Jurkat, Clone E6-1 (cell line): ENCODE results near the gene SLC35A5.

Source experiments
- DNase-seq: peaks from one replicate; pipeline ENCODE4 v3.0.0-alpha.2; 2011; ENCODE audit warnings: low read depth, low spot score
- H3K4me3 ChIP-seq: 2 replicates; pipeline ENCODE4 v1.5.1; 2011; ENCODE audit warnings: mild to moderate bottlenecking, low read length, control low read depth, moderate library complexity

Gene SLC35A5

DNA sequence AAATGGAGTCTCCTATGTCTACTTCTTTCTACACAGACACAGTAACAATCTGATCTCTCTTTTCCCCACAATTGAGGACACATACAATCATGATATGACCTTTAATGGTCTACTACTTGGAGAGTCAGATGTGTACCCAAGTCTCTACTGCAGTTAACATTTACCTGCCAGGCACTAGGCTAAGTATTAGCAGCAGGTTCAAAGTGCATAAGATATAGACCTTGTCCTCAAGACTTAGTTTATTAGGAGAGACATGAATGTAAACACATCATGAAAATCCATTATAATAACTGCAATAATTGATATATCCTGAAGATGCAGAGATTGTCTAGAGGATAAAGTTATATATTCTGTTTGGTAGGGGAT, 3.1 kb downstream of the SLC35A5 start:
- no peak overlapping the region for H3K4me3 ChIP-seq
- DNase-seq: no peak

DNA sequence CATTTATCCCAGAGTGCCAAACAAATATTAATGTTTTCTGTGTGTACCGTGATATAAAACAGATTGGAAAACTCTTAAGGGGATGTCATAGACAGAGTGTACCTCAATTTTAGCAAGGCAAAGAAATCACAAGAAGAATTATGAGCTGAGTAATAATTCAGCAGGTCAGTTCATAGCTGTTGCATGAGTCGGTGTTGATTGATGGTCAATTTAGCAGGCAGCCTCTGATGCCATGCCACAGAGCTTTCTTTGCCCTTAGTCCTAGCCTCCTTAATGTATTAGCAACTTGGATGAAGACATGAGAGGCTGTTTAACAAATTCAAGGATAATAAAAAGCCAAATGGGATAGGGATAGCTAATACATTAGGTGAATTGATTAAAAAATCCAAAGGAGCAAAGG, 6.8 kb downstream of the SLC35A5 start:
- DNase-seq: no peak
- no peak overlapping the region for H3K4me3 ChIP-seq

DNA sequence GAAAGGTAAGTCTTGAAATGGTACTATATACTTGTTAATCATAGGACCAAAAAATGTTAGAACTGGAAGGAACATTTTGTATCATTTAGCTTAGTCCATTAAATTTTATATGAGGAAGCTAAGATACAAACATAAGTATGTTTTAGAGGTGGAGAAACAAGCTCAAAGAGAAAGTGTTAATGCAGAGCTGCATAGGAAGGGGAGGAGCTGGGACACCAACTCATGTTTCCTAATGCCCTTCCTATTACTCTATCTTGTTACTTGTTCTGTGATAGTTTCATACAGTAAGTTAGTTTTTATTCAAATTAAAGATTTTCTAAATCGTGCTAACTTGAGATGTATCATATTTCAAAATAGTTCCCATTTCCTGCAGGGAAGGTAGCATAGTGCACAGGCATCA, 7.4 kb downstream of the SLC35A5 start:
- no peak for DNase-seq
- H3K4me3 ChIP-seq: no peak overlapping the region

DNA sequence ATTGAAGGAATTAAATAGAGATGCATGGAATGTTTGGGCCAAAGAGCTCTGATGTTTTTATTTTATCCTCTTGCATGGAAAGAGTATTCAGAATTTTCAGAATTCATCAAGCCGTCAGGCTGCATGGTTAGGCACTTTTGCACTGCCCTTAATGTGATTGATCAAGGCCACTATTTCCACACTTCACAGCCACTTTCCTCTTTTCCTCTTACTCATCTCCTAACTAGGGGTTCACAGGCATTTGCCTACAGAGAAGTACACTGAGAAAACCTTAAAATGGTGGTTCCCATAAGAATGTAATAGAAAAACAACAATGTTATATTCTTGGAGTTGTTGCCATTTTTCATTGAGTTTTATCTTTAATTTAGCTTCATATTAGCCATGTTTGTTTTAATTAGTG, 10.9 kb downstream of the SLC35A5 start:
- no peak overlapping the region for H3K4me3 ChIP-seq
- DNase-seq: no peak

DNA sequence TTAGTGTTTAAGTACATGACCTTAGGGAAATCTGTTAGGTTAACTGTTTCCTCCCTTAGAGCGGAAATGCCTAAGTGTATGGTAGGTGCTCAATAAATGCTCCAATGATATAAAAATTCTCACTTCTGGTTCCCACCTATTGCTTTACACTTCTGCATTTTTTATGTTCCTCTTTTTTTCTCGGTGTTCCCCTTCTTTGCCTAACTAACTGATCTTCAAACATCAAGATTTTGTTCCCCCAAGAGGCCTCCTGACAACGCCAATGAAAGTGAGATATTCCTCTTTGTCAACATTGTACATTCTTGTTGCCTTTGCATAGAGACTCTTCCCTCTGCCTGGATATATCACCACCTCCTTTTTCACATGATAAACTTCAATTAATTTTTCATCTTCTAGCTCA, 17.4 kb downstream of the SLC35A5 start:
- no peak for DNase-seq
- no peak overlapping the region for H3K4me3 ChIP-seq

DNA sequence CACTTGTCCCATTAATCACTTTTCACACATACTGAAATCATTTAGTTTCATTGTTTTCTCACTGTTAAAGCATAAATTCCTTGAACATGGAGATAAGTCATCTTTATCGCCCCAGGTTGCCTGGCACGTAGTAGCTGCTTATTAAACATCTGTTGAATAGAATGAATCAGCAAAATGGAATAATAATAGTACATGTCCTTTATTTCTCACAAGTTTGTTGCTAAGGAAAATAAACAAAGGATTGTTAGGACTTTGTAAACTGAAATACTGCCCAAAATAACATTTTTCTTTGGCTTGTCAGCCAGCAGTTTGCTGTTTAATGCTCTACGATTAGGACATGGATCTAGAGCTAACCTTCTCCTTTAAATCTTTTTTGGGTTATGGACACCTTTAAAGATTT, 17.9 kb downstream of the SLC35A5 start:
- H3K4me3 ChIP-seq: no peak overlapping the region
- DNase-seq: no peak

DNA sequence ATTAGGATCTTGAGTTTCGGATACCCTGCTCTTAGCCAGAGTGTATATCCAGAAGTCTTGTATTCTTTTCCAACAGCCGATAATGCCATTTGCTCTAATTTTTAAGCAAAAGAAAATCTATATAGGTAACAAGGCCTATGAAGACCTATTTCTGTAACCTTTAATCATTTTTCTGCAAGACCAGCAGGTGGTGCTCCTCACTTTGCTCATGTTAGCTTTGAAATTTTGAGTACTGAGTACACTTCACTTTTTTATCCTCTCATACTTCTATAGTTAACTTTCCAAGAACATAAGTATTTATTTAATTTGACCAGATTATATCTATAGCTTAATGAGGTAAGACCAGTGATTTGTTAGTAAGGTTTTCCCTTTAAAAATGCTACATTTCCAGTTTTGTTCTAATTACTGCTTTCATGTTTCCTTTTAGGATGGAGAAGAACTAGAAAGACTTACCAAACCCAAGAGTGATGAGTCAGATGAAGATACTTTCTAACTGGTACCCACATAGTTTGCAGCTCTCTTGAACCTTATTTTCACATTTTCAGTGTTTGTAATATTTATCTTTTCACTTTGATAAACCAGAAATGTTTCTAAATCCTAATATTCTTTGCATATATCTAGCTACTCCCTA, 20.5 kb downstream of the SLC35A5 start:
- no peak overlapping the region for H3K4me3 ChIP-seq
- DNase-seq: peak; percentile 42

DNA sequence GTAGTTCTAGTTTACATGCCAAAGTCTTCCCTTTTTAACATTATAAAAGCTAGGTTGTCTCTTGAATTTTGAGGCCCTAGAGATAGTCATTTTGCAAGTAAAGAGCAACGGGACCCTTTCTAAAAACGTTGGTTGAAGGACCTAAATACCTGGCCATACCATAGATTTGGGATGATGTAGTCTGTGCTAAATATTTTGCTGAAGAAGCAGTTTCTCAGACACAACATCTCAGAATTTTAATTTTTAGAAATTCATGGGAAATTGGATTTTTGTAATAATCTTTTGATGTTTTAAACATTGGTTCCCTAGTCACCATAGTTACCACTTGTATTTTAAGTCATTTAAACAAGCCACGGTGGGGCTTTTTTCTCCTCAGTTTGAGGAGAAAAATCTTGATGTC, 21.3 kb downstream of the SLC35A5 start:
- no peak overlapping the region for H3K4me3 ChIP-seq
- DNase-seq: no peak

DNA sequence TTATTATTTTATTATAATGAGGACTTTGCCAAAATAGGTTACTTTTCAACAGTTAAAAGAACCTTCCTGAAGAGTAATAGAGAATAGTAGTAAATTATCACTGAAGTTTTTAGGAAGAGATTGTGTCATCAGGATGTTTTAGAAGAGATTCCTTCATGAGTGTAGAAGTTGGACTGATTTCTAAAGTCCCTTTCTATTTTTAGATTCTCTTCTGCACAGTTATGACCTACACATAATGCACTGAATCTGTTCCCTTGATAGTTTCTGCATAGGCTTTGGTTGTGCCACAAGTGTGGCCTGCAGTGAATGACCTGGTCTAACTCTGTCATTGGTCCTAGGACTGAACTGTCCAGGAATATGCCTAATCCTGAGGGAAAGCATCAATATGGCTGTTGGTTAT, 23.9 kb downstream of the SLC35A5 start:
- no peak for DNase-seq
- no peak overlapping the region for H3K4me3 ChIP-seq

DNA sequence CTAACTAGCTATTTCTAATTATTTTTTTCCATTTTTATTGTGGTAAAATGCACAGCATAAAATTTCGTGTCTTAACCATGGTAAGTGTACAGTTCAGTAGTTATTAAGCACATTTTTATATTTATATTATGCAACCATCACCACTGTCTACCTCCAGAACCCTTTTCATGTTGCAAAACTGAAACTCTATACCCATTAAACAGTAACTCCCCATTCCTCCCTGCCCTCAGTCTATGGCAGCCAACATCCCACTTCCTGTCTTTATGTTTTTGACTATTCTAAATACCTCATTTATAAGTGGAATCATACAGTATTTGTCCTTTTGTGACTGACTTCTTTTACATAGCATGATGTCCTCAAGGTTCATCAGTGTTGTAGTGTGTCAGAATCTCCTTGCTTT, 25.5 kb downstream of the SLC35A5 start:
- DNase-seq: no peak
- no peak overlapping the region for H3K4me3 ChIP-seq

DNA sequence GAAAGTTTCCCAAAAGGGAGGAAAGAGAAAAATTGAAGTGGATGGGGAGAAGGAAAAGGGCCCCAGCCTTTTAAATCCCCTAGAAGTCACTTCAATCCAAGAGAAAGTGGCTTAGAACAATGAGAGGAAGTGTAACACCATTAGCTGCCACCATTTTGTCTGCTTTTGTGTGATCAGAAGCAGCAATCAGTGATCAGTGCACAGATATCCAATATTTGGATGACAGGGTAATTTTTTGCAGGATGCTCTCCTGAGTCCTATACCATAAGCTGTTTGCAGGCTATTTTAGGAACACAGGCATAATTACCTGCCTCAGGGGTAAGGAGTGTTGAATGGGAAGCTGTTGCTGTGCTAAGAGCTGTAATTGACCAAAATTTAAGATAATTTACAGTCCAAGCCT, 31.4 kb downstream of the SLC35A5 start:
- DNase-seq: no peak
- no peak overlapping the region for H3K4me3 ChIP-seq

DNA sequence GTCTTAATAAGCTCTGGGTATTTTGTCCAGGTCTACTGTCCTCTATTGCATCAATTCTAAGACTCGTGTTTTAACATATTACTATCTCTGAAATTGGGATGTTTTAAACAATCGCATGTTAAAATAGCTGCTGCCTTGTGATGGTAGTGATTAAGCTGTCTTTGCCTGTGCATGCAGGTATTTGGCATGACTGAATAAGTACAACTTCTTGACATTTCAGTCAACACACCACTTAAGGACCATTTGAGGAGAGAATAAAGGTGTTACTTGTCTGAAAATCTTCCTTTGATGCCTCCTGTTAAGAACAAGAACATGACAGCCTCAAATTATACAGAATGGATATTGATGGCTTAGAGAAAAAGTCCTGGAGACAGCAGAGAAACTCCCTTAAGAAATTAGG, 33.0 kb downstream of the SLC35A5 start:
- no peak overlapping the region for H3K4me3 ChIP-seq
- no peak for DNase-seq

DNA sequence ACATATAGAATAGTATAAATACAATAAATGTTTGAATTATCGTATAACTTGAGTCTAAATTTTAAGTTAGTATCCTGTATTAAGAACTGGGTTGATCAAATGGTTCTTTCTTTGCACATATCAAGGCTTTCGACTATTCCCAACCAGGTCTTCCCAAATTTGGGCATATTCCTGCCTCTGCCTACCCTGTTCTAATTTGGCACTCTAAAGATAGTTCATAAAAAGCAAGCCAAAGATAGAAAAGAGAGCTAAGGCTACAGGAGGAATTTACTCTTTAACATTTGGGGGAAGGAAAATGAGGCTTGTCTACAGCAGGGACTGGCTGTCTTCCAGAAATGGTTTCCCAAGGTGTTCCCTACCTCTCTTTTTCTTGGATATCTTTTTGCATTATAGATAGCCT, 36.1 kb downstream of the SLC35A5 start:
- no peak for DNase-seq
- H3K4me3 ChIP-seq: no peak overlapping the region

DNA sequence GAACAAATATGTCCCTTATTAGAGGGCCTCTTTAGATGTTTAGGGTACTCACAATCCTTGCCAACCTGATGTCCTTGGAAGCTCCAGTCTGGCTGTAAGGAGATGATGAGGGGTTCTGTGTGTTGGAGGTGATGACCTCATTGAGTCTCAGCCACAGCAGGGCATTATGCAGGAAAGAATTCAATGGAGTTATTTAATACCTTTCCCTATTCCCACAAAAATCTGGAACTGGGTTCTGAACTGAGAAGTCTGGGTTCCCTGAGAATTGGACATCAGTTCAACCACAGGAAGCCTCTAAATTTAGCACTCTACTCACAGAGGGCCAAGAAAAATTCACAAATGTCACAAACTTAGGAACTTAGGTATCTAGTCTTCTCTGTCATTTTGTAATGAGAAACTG, 36.9 kb downstream of the SLC35A5 start:
- no peak overlapping the region for H3K4me3 ChIP-seq
- no peak for DNase-seq

DNA sequence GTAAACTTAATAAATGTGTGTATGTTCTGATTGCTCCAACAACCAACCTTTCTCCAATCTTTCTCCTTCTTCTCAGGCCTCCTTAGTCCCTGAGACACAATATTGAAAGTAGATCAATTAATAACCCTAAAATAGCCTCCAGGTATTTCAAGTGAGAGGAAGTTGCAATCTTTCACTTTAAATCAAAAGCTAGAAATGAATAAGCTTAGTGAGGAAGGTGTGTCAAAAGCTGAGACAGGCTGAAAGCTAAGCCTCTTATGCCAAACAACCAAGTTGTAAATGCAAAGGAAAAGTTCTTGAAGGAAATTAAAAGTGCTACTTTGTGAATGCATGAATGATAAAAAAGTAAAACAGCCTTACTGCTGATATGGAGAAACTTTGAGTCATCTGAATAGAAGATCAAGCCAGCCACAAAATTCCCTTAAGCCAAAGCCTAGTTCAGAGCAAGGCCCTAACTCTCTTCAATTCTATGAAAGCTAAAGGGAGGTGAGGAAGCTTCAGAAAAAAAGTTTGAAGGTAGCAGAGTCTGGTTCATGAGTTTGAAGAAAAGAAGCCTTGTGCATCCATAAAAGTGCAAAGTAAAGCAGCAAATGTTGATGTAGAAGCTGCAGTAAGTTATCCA, 40.5 kb downstream of the SLC35A5 start:
- no peak for DNase-seq
- no peak overlapping the region for H3K4me3 ChIP-seq

DNA sequence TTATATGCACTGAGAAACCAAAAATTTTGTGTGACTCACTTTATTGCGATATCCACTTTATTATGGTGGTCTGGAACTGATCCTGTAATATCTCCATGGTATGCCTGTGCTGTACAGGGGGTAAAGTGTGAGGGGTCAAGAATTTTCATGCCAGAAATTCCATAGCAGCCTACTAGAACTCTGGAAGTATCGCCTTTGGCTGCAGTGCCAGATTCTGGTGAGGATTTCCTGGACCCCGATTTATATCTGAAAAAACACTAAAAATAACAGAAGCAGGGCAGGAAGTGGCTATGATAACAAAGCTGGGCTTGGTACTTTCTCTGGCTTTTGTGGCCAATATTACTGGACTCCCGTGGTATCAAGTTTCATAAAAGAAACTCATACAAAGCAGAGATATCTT, 42.7 kb downstream of the SLC35A5 start:
- no peak for DNase-seq
- H3K4me3 ChIP-seq: no peak overlapping the region

DNA sequence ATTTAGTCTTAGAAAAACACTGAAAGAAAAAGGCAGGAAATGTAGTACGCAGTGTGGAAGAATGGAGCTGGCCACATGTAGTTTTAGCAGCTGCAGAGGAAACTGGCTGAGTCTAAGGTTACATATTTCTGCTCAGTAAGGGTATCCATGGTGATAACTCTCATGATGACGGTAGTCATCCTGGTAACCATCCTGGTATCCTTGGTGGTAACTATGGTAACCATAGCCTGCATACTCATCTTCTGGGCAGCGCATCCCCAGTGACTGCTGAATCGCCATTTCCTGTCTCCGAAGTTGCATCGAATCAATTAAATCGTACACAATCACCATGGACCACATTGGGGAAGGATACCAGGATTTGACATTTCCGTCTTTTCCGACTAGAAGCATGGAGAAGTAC, 43.4 kb downstream of the SLC35A5 start:
- H3K4me3 ChIP-seq: no peak overlapping the region
- no peak for DNase-seq

DNA sequence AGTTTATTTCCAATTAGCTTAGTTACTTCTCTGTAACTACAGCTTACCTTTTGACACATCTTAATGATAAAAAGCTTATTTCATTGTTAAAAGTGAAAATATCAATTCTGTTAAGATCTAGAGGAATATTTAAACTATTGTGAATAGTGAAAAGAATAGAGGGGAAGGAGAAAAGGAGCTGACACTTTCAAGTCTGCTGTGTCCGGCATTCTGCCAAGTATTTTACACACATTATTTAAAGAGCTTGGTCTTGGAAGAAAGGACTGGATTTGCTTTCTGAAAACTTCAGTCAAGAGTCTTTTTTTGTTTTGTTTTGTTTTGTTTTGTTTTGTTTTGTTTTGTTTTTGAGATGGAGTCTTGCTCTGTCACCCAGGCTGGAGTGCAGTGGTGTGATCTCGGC, 44.3 kb downstream of the SLC35A5 start:
- no peak overlapping the region for H3K4me3 ChIP-seq
- DNase-seq: no peak

DNA sequence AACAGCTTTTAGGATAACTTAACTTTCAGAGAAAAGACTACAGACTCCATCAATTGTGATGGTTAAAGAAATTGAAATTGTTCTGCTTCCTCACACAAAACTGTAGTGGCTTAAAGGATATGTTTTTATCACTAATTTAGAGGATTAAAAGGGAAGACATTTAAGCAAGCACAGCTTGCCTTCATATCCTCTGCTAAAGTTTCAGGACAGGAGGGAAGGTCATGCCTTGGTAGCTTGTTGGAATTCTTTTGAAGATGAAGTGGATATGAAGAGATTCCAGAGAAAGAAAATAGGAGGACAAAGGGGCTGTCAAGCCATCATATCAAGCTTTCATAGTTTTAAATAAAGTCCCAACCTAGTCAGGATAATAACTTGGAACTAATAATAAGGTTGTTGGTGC, 46.0 kb downstream of the SLC35A5 start:
- no peak overlapping the region for H3K4me3 ChIP-seq

DNA sequence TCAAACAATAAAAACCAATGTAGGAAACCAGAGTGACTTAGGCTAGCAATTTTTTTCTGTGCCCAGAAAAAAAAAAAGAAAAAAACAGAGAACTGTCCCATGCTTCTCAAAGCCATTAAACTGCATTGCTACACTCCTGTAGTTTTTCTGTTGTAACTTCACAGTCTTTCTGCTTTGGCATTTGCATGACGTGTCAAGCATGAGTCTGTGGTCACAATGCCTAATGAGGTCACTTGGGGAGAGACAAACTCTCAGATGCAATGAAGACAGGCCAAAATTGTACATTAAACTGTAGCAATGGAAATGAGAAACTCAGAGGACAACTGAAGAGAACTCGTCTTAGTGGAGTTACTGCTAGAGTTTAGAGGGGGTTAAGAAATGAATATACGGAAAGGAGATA, 48.3 kb downstream of the SLC35A5 start:
- no peak overlapping the region for H3K4me3 ChIP-seq
- DNase-seq: no peak

More for the DNA sequence above, 46.0 kb downstream of the SLC35A5 start:
- DNase-seq: no peak

DNA sequence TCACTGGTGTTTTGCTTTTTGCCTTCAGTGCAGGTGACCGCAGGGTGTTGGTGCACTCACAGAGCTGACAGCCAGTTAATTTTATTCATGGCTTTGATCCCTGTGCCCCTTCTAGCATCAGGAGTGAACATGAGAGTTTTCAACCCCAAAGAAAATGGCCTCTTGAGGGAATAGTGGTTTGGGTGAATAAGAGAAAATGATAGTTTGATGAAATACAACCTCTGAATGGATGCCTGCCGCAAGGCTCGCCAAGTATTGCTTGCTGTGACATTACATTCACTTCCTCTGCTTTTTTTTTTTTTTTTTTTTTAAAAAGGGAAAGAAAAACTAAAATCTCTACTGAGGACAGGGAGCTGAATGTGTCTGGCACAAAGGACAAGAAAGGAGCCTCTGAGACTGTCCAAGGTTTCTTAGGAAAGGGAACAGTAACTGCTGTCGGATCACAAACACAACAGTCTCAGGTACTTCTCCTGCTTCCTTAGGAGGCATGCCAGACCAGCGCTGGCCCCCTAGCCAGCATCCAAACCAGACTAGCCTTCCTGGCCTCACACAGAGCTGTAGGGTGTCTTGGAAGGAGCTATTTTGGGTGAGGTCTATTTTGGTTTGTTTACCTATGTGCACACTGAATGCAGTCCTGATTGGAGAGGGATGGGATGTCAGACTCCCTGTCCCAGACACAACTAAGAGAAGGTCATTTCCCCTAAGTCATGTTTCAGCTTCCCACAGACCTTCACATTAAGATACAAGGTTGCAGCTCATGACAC, 50.1 kb downstream of the SLC35A5 start:
- H3K4me3 ChIP-seq: no peak overlapping the region
- no peak for DNase-seq
